Natural killer cell (primary cell): ENCODE measurements around the gene IL18RAP. TPM values are rescaled to one million over a fixed set of nuclear protein-coding genes. Genes with fewer than 3 reads are reported as not detected.

ENCODE experiments used
- ATAC-seq, 3 donors: fragments of 150-1000 bp in 2 of 3; fragments of 200-7000 bp in 1 of 3; cut with Tn5 transposase; 1 replicate in 1 of 3; 2 replicates in 2 of 3; pipeline ENCODE4 v1.10.0; 2021; ENCODE audit warnings: mild to moderate bottlenecking in 2 of 3, moderate library complexity in 2 of 3
- DNase-seq, 2 donors: peaks; one replicate each; pipeline versions ENCODE4 v3.0.0 to v3.0.0-alpha.2; 2013 to 2021; ENCODE audit warnings: mixed read lengths in 1 of 2
- H3K27ac ChIP-seq: one replicate; pipeline ENCODE4 v1.5.1; 2013; ENCODE audit warnings: mild to moderate bottlenecking, low read length
- H3K27me3 ChIP-seq: one replicate; pipeline ENCODE4 v1.6.1; 2013; ENCODE audit warnings: low read length; ENCODE audit not compliant: control insufficient read depth, insufficient read depth
- H3K36me3 ChIP-seq: one replicate; pipeline ENCODE4 v1.6.1; 2013; ENCODE audit warnings: low read length; ENCODE audit not compliant: control insufficient read depth, insufficient read depth
- H3K4me1 ChIP-seq: one replicate; pipeline ENCODE4 v1.6.1; 2013; ENCODE audit warnings: low read length; ENCODE audit not compliant: control insufficient read depth, insufficient read depth
- H3K4me3 ChIP-seq: one replicate; pipeline ENCODE4 v1.5.1; 2013; ENCODE audit warnings: low read length
- H3K9me3 ChIP-seq: one replicate; pipeline ENCODE4 v1.6.1; 2013; ENCODE audit warnings: low read length; ENCODE audit not compliant: control insufficient read depth, insufficient read depth
- H3K27ac Mint-ChIP-seq, 2 donors: one replicate each; pipeline ENCODE4 v1.8.0; 2022; ENCODE audit warnings: mild to moderate bottlenecking in 2 of 2, mixed read lengths in 2 of 2, moderate library complexity in 1 of 2
- H3K27me3 Mint-ChIP-seq, 2 donors: one replicate each; pipeline ENCODE4 v1.8.0; 2022; ENCODE audit warnings: low read depth in 2 of 2, mixed read lengths in 2 of 2
- H3K36me3 Mint-ChIP-seq: one replicate; pipeline ENCODE4 v1.8.0; 2022; ENCODE audit warnings: mixed read lengths
- H3K4me1 Mint-ChIP-seq, 2 donors: one replicate each; pipeline ENCODE4 v1.8.0; 2022; ENCODE audit warnings: mixed read lengths in 2 of 2
- H3K4me3 Mint-ChIP-seq: one replicate; pipeline ENCODE4 v1.8.0; 2022; ENCODE audit warnings: mild to moderate bottlenecking, moderate library complexity, mixed read lengths
- H3K9me3 Mint-ChIP-seq, 2 donors: one replicate each; pipeline ENCODE4 v1.8.0; 2022; ENCODE audit warnings: mixed read lengths in 2 of 2
- WGBS: methylation state at CpG from one replicate; pipeline ENCODE4 v1.1.7; 2013; ENCODE audit warnings: missing lambda C conversion rate; ENCODE audit not compliant: insufficient coverage; 5-methylcytosine and 5-hydroxymethylcytosine counted together
- intact Hi-C: fragments of 100-400 bp; cut with micrococcal nuclease; formaldehyde crosslinking; loops from one replicate; pipeline ENCODE4 v1.14.2; 2022
- total RNA-seq, 4 donors: library from RNA; stranded (reverse); fragments of 120-200 nt in 1 of 4; gene quantifications; one replicate each; pipeline versions ENCODE4 v1.2.3 to v1.2.4, GENCODE V29; 2013 to 2022
- TF ChIP-seq, protein P1 (sequence below): fragments of 200-600 bp; IDR thresholded peaks from one replicate; pipeline ENCODE4 v1.8.0; 2022; ENCODE audit warnings: antibody characterized with exemption

The IL18RAP gene
- total RNA-seq, 3 donors from 2014 or later (not counting 1 experiment from before 2014, with no cell fraction given), result 136 to 309 (median 203) TPM

DNA sequence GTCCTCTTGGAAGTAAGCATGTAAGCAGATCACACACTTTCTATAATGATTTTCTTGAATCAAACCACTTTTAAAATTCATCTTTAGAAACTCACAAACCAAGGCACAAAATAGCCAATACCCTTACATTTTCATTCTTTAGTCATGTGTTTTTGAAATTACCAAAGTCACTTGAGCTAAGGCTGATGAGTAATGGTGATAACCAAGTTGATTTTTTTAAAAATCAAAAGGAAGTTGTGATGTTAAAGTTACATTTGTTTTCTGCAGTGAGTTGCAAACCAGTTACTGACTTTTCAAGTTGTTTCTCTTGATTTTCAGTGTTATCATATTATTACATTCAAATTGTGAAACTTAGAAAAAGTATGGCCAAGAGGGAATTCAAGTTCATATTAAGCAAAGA lies 21.5 kb upstream of the IL18RAP start:
- Histone ChIP-seq H3K27ac (no peak overlapping the region), H3K36me3 (no peaks in the 10 kb centered on the region), H3K9me3 (no peaks in the 10 kb centered on the region), H3K4me3 (no peak overlapping the region), H3K27me3 (no peaks in the 10 kb centered on the region), H3K4me1 (peaks cover 22% of the 10 kb centered on the region)
- intact Hi-C loops, result no loop called here
- no peak overlapping the region for H3K4me3 Mint-ChIP-seq
- TF ChIP-seq, protein P1, sequence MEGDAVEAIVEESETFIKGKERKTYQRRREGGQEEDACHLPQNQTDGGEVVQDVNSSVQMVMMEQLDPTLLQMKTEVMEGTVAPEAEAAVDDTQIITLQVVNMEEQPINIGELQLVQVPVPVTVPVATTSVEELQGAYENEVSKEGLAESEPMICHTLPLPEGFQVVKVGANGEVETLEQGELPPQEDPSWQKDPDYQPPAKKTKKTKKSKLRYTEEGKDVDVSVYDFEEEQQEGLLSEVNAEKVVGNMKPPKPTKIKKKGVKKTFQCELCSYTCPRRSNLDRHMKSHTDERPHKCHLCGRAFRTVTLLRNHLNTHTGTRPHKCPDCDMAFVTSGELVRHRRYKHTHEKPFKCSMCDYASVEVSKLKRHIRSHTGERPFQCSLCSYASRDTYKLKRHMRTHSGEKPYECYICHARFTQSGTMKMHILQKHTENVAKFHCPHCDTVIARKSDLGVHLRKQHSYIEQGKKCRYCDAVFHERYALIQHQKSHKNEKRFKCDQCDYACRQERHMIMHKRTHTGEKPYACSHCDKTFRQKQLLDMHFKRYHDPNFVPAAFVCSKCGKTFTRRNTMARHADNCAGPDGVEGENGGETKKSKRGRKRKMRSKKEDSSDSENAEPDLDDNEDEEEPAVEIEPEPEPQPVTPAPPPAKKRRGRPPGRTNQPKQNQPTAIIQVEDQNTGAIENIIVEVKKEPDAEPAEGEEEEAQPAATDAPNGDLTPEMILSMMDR, result no peak
- no peaks in the 10 kb centered on the region for H3K9me3 Mint-ChIP-seq
- no peaks in the 10 kb centered on the region for H3K27me3 Mint-ChIP-seq
- no peak for DNase-seq
- ATAC-seq, result peak in 1 of 3 donors; percentile 24
- peak overlapping the region; percentile 15 to 69 for H3K27ac Mint-ChIP-seq
- H3K36me3 Mint-ChIP-seq, result no peaks in the 10 kb centered on the region
- peaks cover 32 to 41% of the 10 kb centered on the region in 2 donors for H3K4me1 Mint-ChIP-seq

DNA sequence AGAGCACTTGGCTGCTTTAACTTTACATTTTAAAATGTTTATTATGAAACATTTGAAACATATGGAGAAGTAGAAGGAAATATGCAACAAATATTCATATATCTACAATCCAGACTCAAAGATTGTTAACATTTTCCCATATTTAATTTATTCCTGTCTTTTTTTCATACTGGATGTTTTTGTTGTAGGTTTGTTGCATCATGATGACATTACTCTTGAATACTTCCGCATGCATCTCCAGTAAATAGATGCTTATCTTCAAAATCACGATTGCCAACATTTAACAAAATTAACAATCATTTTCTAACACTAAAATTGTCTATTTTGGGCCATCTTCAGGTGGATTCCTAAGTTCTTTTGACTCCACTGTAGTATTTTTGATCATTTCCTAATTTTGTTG lies 21.1 kb upstream of the IL18RAP start:
- no peaks in the 10 kb centered on the region for H3K9me3 Mint-ChIP-seq
- Histone ChIP-seq H3K9me3 (no peaks in the 10 kb centered on the region), H3K27me3 (no peaks in the 10 kb centered on the region), H3K4me1 (peaks cover 22% of the 10 kb centered on the region), H3K4me3 (no peak overlapping the region), H3K27ac (no peak overlapping the region), H3K36me3 (no peaks in the 10 kb centered on the region)
- DNase-seq, result no peak
- H3K27ac Mint-ChIP-seq, result peak overlapping the region; percentile 15 to 69
- H3K27me3 Mint-ChIP-seq, result no peaks in the 10 kb centered on the region
- WGBS, result 96% methylated on average over 2 of the region's 2 CpGs
- H3K36me3 Mint-ChIP-seq, result no peaks in the 10 kb centered on the region
- ATAC-seq, result no peak
- intact Hi-C loops, result no loop called here
- H3K4me1 Mint-ChIP-seq, result peaks cover 32 to 41% of the 10 kb centered on the region in 2 donors
- H3K4me3 Mint-ChIP-seq, result no peak overlapping the region
- TF ChIP-seq, protein P1, result no peak

DNA sequence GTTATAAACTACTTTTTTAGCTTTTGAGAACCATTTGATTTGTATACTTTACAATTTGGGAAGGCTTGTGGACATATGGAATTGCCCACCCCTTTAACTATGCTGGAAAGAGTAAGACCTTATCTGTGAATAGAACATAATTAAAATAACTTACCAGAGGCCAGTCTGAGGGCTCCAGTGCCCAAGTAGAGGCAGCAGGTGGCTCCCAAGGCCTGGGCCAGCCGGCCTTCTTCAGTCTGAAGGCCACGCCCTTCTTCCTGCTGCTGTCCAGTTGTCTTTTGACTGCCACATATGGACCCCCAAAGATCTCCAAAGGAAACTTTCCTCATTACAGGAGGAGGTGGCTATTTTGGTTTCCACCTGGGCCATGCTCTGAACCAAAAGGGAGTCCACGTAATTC lies 12.0 kb upstream of the IL18RAP start:
- Mint-ChIP-seq H3K4me1 (peaks cover 27 to 37% of the 10 kb centered on the region in 2 donors), H3K36me3 (no peaks in the 10 kb centered on the region)

DNA sequence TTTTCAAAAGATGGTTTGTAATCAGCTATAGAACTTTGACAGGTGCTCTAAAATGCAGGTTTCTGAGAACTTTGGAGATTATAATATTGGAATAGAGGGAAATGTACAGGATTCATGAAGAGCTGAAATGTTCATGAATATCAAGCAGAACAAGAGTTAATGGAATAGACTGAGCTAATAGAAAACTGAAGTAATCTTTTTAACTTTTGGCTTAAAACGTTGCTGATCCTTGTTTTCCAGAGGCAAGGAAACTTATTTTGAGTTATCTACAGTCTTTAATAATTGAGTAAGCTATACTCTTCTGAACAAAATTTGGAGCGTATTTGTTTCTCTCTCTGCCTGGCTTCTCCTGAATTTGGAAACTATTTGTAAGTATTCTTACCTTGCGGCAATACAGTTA lies 10.8 kb upstream of the IL18RAP start:
- Histone ChIP-seq H3K4me3 (no peak overlapping the region), H3K9me3 (peaks cover 4% of the 10 kb centered on the region), H3K27ac (no peak overlapping the region), H3K36me3 (no peaks in the 10 kb centered on the region), H3K27me3 (no peaks in the 10 kb centered on the region), H3K4me1 (peaks cover 23% of the 10 kb centered on the region)
- no peak for DNase-seq
- ATAC-seq, result no peak
- Mint-ChIP-seq H3K4me1 (peaks cover 38 to 48% of the 10 kb centered on the region in 2 donors), H3K36me3 (no peaks in the 10 kb centered on the region), H3K4me3 (no peak overlapping the region), H3K27ac (no peak overlapping the region), H3K9me3 (no peaks in the 10 kb centered on the region), H3K27me3 (peaks cover 0 to 4% of the 10 kb centered on the region in 2 donors)
- 97% methylated on average over 3 of the region's 3 CpGs for WGBS
- TF ChIP-seq, protein P1, result no peak
- intact Hi-C loops, result no loop called here

More for the DNA sequence above, 12.0 kb upstream of the IL18RAP start:
- WGBS, result 98% methylated on average over 3 of the region's 3 CpGs
- intact Hi-C loops, result no loop called here
- DNase-seq (no peak), ATAC-seq (no peak)
- Histone ChIP-seq H3K27ac (no peak overlapping the region), H3K9me3 (peaks cover 4% of the 10 kb centered on the region), H3K4me3 (no peak overlapping the region), H3K4me1 (peaks cover 13% of the 10 kb centered on the region), H3K27me3 (no peaks in the 10 kb centered on the region), H3K36me3 (no peaks in the 10 kb centered on the region)
- Mint-ChIP-seq H3K27me3 (peaks cover 0 to 4% of the 10 kb centered on the region in 2 donors), H3K4me3 (no peak overlapping the region), H3K9me3 (no peaks in the 10 kb centered on the region), H3K27ac (no peak overlapping the region)
- TF ChIP-seq, protein P1, result no peak
